Spinal cord (tissue), 10 donors: Measurements from ENCODE around the gene PKNOX2. TPM values are rescaled to one million over a fixed set of nuclear protein-coding genes. Genes with fewer than 3 reads are reported as not detected.
A peak's percentile ranks its signal among the peaks of the same experiment; 100 is the strongest.

Experiments used
- DNase-seq, 6 donors: peaks; one replicate each; pipeline versions ENCODE4 v3.0.0 to v3.0.0-alpha.2; 2013 to 2015; ENCODE audit warnings: low spot score in 6 of 6, low read depth in 4 of 6
- H3K27ac ChIP-seq: one replicate; pipeline ENCODE4 v1.5.1; 2013; ENCODE audit warnings: low read depth, low read length, control low read depth
- H3K27me3 ChIP-seq: one replicate; pipeline ENCODE4 v1.6.1; 2013; ENCODE audit warnings: low read length; ENCODE audit not compliant: control insufficient read depth, insufficient read depth
- H3K36me3 ChIP-seq: one replicate; pipeline ENCODE4 v1.6.1; 2013; ENCODE audit warnings: low read length; ENCODE audit not compliant: control insufficient read depth, insufficient read depth
- H3K4me1 ChIP-seq: one replicate; pipeline ENCODE4 v1.6.1; 2013; ENCODE audit warnings: low read length; ENCODE audit not compliant: control insufficient read depth, insufficient read depth
- H3K4me3 ChIP-seq: one replicate; pipeline ENCODE4 v1.5.1; 2013; ENCODE audit warnings: low read depth, low read length, control low read depth
- H3K9me3 ChIP-seq: one replicate; pipeline ENCODE4 v1.6.1; 2013; ENCODE audit warnings: low read length; ENCODE audit not compliant: control insufficient read depth, insufficient read depth
- WGBS: methylation state at CpG from one replicate; pipeline ENCODE4 v1.1.5; 2013; ENCODE audit warnings: missing lambda C conversion rate; ENCODE audit not compliant: insufficient coverage; 5-methylcytosine and 5-hydroxymethylcytosine counted together
- polyA plus RNA-seq, 2 donors: library from polyadenylated mRNA; unstranded; fragments of 120-200 nt; gene quantifications; one replicate each; pipeline ENCODE4 v1.2.1, GENCODE V29; 2013; ENCODE audit not compliant: insufficient read length in 2 of 2
- total RNA-seq, 2 donors: library from RNA; depleted of rRNA in 1 of 2; stranded (reverse); fragments of 120-200 nt in 1 of 2; fragments of >200 nt in 1 of 2; gene quantifications; one replicate each; pipeline versions ENCODE4 v1.2.3 to v1.2.4, GENCODE V29; 2013 to 2014
- donor health status: healthy.

The PKNOX2 gene
- total and polyA plus RNA-seq, 4 donors = 10.6 to 41.2 (median 26.6) TPM

GRCh38 chr11:125393331-125393730 is 228.8 kb downstream of the PKNOX2 start:
- Histone ChIP-seq H3K9me3 (no peaks in the 10 kb centered on the region), H3K4me1 (peaks cover 5% of the 10 kb centered on the region), H3K27ac (no peak overlapping the region), H3K4me3 (no peak overlapping the region), H3K27me3 (no peaks in the 10 kb centered on the region), H3K36me3 (peaks cover 23% of the 10 kb centered on the region)
- no peak for DNase-seq
- WGBS = 91% methylated on average over 9 of the region's 9 CpGs

- peaks cover 23% of the 10 kb centered on the region for H3K36me3 ChIP-seq
- 66% methylated on average over 2 of the region's 2 CpGs for WGBS
- H3K9me3 ChIP-seq = no peaks in the 10 kb centered on the region
- H3K27ac ChIP-seq = no peak overlapping the region
- no peaks in the 10 kb centered on the region for H3K27me3 ChIP-seq
- DNase-seq = no peak
- peaks cover 11% of the 10 kb centered on the region for H3K4me1 ChIP-seq
- H3K4me3 ChIP-seq = no peak overlapping the region
These were observed 229.7 kb downstream of the PKNOX2 start for GRCh38 chr11:125394296-125394695.

- no peak for DNase-seq
- 82% methylated on average over 3 of the region's 5 CpGs for WGBS
- H3K27ac ChIP-seq = no peak overlapping the region
These were observed 232.9 kb downstream of the PKNOX2 start for GRCh38 chr11:125397421-125397820.

GRCh38 chr11:125398475-125398874 is 233.9 kb downstream of the PKNOX2 start:
- H3K9me3 ChIP-seq = no peaks in the 10 kb centered on the region
- no peak overlapping the region for H3K27ac ChIP-seq
- WGBS = 88% methylated on average over 4 of the region's 4 CpGs
- peaks cover 33% of the 10 kb centered on the region for H3K4me1 ChIP-seq
- peaks cover 33% of the 10 kb centered on the region for H3K36me3 ChIP-seq
- H3K4me3 ChIP-seq = no peak overlapping the region
- DNase-seq = no peak
- H3K27me3 ChIP-seq = no peaks in the 10 kb centered on the region

More at GRCh38 chr11:125397421-125397820, 232.9 kb downstream of the PKNOX2 start:
- no peaks in the 10 kb centered on the region for H3K27me3 ChIP-seq
- peaks cover 33% of the 10 kb centered on the region for H3K4me1 ChIP-seq
- peaks cover 33% of the 10 kb centered on the region for H3K36me3 ChIP-seq
- H3K9me3 ChIP-seq = no peaks in the 10 kb centered on the region
- no peak overlapping the region for H3K4me3 ChIP-seq

GRCh38 chr11:125398994-125399640 is 234.6 kb downstream of the PKNOX2 start:
- DNase-seq = peak in 4 of 6 donors; percentile 36 to 95 (median 48)
- 35% methylated on average over 5 of the region's 12 CpGs for WGBS
- H3K4me1 ChIP-seq = peaks cover 36% of the 10 kb centered on the region

GRCh38 chr11:125399945-125400344 is 235.4 kb downstream of the PKNOX2 start:
- no peak for DNase-seq
- Histone ChIP-seq H3K27me3 (no peaks in the 10 kb centered on the region), H3K27ac (no peak overlapping the region), H3K9me3 (no peaks in the 10 kb centered on the region), H3K4me3 (no peak overlapping the region), H3K36me3 (peaks cover 36% of the 10 kb centered on the region), H3K4me1 (peaks cover 44% of the 10 kb centered on the region)
- WGBS = 67% methylated on average over 2 of the region's 6 CpGs

More at GRCh38 chr11:125398994-125399640, 234.6 kb downstream of the PKNOX2 start:
- H3K4me3 ChIP-seq = no peak overlapping the region
- H3K36me3 ChIP-seq = peaks cover 33% of the 10 kb centered on the region
- H3K27ac ChIP-seq = no peak overlapping the region
- no peaks in the 10 kb centered on the region for H3K9me3 ChIP-seq
- H3K27me3 ChIP-seq = no peaks in the 10 kb centered on the region

GRCh38 chr11:125401235-125401634 is 236.7 kb downstream of the PKNOX2 start:
- Histone ChIP-seq H3K9me3 (no peaks in the 10 kb centered on the region), H3K36me3 (peaks cover 44% of the 10 kb centered on the region), H3K4me3 (no peak overlapping the region), H3K4me1 (peaks cover 52% of the 10 kb centered on the region), H3K27ac (no peak overlapping the region), H3K27me3 (no peaks in the 10 kb centered on the region)
- DNase-seq = no peak
- 82% methylated on average over 12 of the region's 12 CpGs for WGBS

- WGBS = 79% methylated on average over 3 of the region's 11 CpGs
- DNase-seq = peak in 1 of 6 donors; percentile 41
- Histone ChIP-seq H3K9me3 (no peaks in the 10 kb centered on the region), H3K36me3 (peaks cover 44% of the 10 kb centered on the region), H3K4me1 (peaks cover 52% of the 10 kb centered on the region), H3K4me3 (no peak overlapping the region), H3K27ac (no peak overlapping the region), H3K27me3 (no peaks in the 10 kb centered on the region)
These were observed 237.2 kb downstream of the PKNOX2 start for GRCh38 chr11:125401746-125402145.

GRCh38 chr11:125402435-125402834 is 237.9 kb downstream of the PKNOX2 start:
- WGBS = 31% methylated on average over 2 of the region's 2 CpGs
- Histone ChIP-seq H3K4me1 (peaks cover 49% of the 10 kb centered on the region), H3K27ac (no peak overlapping the region), H3K4me3 (no peak overlapping the region), H3K36me3 (peaks cover 42% of the 10 kb centered on the region), H3K27me3 (no peaks in the 10 kb centered on the region), H3K9me3 (no peaks in the 10 kb centered on the region)
- DNase-seq = no peak

GRCh38 chr11:125404157-125404810 is 239.7 kb downstream of the PKNOX2 start:
- no peak for DNase-seq
- 46% methylated on average over 12 of the region's 15 CpGs for WGBS
- H3K4me1 ChIP-seq = peaks cover 40% of the 10 kb centered on the region

More at GRCh38 chr11:125404157-125404810, 239.7 kb downstream of the PKNOX2 start:
- Histone ChIP-seq H3K9me3 (no peaks in the 10 kb centered on the region), H3K27ac (no peak overlapping the region), H3K36me3 (peaks cover 38% of the 10 kb centered on the region), H3K27me3 (no peaks in the 10 kb centered on the region), H3K4me3 (no peak overlapping the region)
